ENCODE results near the gene SIGLEC11. TPM values are rescaled to one million over a fixed set of nuclear protein-coding genes. Genes with fewer than 3 reads are reported as not detected.

The SIGLEC11 gene
- total RNA-seq, 1 experiment from 2014 or later = not detected

- no peaks in the 10 kb centered on the region for H3K27me3 Mint-ChIP-seq (ENCODE audit: unreplicated experiment)
- DNase-seq = no peak
- no peaks in the 10 kb centered on the region for H3K9me3 Mint-ChIP-seq (ENCODE audit: low read depth, unreplicated experiment)
- H3K36me3 Mint-ChIP-seq (ENCODE audit: insufficient read depth, unreplicated experiment) = peaks cover 81% of the 10 kb centered on the region
- H3K4me3 Mint-ChIP-seq (ENCODE audit: low read depth, unreplicated experiment) = no peak overlapping the region
- peak overlapping the region; percentile 22 for H3K27ac Mint-ChIP-seq (ENCODE audit: unreplicated experiment)
- no peak for TF ChIP-seq CTCF (IDR thresholded peaks at IDR 0.05; ENCODE audit: unreplicated experiment)
- no TSS peak for BruUV-seq (replicated peaks)
- intact Hi-C loops (cut with micrococcal nuclease; ENCODE audit: unreplicated experiment) = no loop called here
- H3K4me1 Mint-ChIP-seq (ENCODE audit: low read depth, unreplicated experiment) = peaks cover 20% of the 10 kb centered on the region
- CTCF ChIA-PET = interaction anchor here (0.6 to 1.6 kb wide), 3 partner anchors 18 to 279 kb away, joined by 3 read pairs; partner anchors contain the start of genes ATF5 and NUP62
These were observed 49.4 kb downstream of the SIGLEC11 start for GRCh38 chr19:49911381-49912145.

DNA sequence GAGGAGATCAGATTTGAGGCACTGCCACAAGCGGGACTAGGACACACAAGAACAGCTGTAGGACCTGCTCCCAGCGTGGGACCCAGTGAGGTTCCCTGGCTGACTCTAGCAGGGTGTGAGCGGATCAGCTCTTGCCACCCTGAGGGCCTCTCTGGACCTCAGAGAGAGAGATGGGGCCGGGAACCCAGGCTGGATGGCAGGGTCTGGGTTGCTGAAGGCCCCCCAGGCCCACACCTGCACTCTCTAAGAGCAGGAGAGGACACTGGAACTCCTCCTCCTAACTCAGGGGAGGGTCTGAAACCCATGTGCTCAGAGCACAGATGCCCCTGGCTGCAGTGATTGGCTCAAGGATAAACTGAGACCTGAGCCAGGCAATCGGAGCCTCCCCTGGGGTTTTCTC lies 50.8 kb downstream of the SIGLEC11 start:
- TF ChIP-seq CTCF (IDR thresholded peaks at IDR 0.05; ENCODE audit: unreplicated experiment) = no peak
- intact Hi-C loops (cut with micrococcal nuclease; ENCODE audit: unreplicated experiment) = no loop called here
- DNase-seq = no peak
- H3K27me3 Mint-ChIP-seq (ENCODE audit: unreplicated experiment) = no peaks in the 10 kb centered on the region
- no peaks in the 10 kb centered on the region for H3K9me3 Mint-ChIP-seq (ENCODE audit: low read depth, unreplicated experiment)
- no peak overlapping the region for H3K27ac Mint-ChIP-seq (ENCODE audit: unreplicated experiment)
- H3K36me3 Mint-ChIP-seq (ENCODE audit: insufficient read depth, unreplicated experiment) = peaks cover 82% of the 10 kb centered on the region
- H3K4me3 Mint-ChIP-seq (ENCODE audit: low read depth, unreplicated experiment) = no peak overlapping the region
- BruUV-seq (replicated peaks) = no TSS peak
- peaks cover 13% of the 10 kb centered on the region for H3K4me1 Mint-ChIP-seq (ENCODE audit: low read depth, unreplicated experiment)
- CTCF ChIA-PET = interaction anchor here (0.6 to 1.6 kb wide), 3 partner anchors 9 to 229 kb away, joined by 3 to 4 read pairs (median 4); partner anchors contain the start of genes ATF5 and NUP62

GRCh38 chr19:49908480-49909420 lies 52.2 kb downstream of the SIGLEC11 start:
- intact Hi-C loops (cut with micrococcal nuclease; ENCODE audit: unreplicated experiment) = no loop called here
- TF ChIP-seq CTCF (IDR thresholded peaks at IDR 0.05; ENCODE audit: unreplicated experiment) = no peak
- Mint-ChIP-seq H3K27ac (ENCODE audit: unreplicated experiment) (peak overlapping the region; percentile 42), H3K9me3 (ENCODE audit: low read depth, unreplicated experiment) (no peaks in the 10 kb centered on the region), H3K36me3 (ENCODE audit: insufficient read depth, unreplicated experiment) (peaks cover 70% of the 10 kb centered on the region), H3K4me3 (ENCODE audit: low read depth, unreplicated experiment) (no peak overlapping the region), H3K27me3 (ENCODE audit: unreplicated experiment) (no peaks in the 10 kb centered on the region), H3K4me1 (ENCODE audit: low read depth, unreplicated experiment) (peaks cover 12% of the 10 kb centered on the region)
- CTCF ChIA-PET = no interaction called here
- no peak for DNase-seq
- no TSS peak for BruUV-seq (replicated peaks)

DNA sequence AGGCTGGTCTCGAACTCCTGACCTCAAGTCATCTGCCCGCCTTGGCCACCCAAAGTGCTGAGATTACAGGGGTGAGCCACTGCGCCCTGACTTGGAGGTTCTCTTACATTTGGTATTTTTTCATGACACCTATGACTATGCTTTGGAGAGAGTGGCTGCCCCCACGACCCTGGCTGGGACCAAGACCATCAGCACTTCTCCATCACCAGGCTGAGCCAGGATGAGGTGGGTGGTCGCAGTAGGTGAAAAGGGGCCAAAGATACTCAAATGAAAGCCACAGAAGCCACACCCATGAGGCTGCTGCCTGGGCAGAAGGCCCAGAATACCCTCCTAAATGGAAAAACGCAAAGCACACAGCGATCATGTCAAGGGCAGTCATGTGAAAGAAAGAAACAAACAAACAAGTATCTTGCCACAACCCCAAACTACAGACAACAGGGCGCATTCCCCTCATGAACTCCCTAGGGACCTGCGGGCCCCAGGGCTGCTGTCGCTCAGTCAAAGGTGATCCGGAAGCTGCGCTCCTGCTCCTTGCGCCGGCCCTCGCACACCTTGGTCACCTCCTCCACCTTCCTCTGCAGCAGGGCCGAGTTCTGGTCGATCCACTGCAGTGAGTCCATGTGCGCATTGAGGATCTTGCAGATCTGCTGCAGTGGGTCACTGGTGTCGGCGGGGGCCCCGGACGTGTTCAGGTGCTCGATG lies 53.1 kb downstream of the SIGLEC11 start:
- peaks cover 12% of the 10 kb centered on the region for H3K4me1 Mint-ChIP-seq (ENCODE audit: low read depth, unreplicated experiment)
- intact Hi-C loops (cut with micrococcal nuclease; ENCODE audit: unreplicated experiment) = no loop called here
- peak overlapping the region; percentile 42 for H3K27ac Mint-ChIP-seq (ENCODE audit: unreplicated experiment)
- no TSS peak for BruUV-seq (replicated peaks)
- DNase-seq = no peak
- no peaks in the 10 kb centered on the region for H3K9me3 Mint-ChIP-seq (ENCODE audit: low read depth, unreplicated experiment)
- H3K27me3 Mint-ChIP-seq (ENCODE audit: unreplicated experiment) = no peaks in the 10 kb centered on the region
- H3K4me3 Mint-ChIP-seq (ENCODE audit: low read depth, unreplicated experiment) = no peak overlapping the region
- no peak for TF ChIP-seq CTCF (IDR thresholded peaks at IDR 0.05; ENCODE audit: unreplicated experiment)
- peaks cover 61% of the 10 kb centered on the region for H3K36me3 Mint-ChIP-seq (ENCODE audit: insufficient read depth, unreplicated experiment)
- CTCF ChIA-PET = interaction anchor here (0.5 kb wide), 1 partner anchor 12 kb away, joined by 5 read pairs; no protein-coding TSS in a partner anchor
